D341Med (cell line): ENCODE results near the gene TXNDC11.
"Not testable (repeated sequence)": the region's sequence is repeated elsewhere in the genome, so short reads cannot be mapped to it uniquely, and the experiment has no call there.

Source experiments
- DNase-seq: peaks from one replicate; pipeline ENCODE4 v3.0.0; 2012; ENCODE audit warnings: low spot score

Gene TXNDC11, protein sequence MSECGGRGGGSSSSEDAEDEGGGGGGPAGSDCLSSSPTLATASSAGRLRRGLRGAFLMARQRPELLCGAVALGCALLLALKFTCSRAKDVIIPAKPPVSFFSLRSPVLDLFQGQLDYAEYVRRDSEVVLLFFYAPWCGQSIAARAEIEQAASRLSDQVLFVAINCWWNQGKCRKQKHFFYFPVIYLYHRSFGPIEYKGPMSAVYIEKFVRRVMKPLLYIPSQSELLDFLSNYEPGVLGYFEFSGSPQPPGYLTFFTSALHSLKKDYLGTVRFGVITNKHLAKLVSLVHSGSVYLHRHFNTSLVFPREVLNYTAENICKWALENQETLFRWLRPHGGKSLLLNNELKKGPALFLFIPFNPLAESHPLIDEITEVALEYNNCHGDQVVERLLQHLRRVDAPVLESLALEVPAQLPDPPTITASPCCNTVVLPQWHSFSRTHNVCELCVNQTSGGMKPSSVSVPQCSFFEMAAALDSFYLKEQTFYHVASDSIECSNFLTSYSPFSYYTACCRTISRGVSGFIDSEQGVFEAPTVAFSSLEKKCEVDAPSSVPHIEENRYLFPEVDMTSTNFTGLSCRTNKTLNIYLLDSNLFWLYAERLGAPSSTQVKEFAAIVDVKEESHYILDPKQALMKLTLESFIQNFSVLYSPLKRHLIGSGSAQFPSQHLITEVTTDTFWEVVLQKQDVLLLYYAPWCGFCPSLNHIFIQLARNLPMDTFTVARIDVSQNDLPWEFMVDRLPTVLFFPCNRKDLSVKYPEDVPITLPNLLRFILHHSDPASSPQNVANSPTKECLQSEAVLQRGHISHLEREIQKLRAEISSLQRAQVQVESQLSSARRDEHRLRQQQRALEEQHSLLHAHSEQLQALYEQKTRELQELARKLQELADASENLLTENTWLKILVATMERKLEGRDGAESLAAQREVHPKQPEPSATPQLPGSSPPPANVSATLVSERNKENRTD

DNA sequence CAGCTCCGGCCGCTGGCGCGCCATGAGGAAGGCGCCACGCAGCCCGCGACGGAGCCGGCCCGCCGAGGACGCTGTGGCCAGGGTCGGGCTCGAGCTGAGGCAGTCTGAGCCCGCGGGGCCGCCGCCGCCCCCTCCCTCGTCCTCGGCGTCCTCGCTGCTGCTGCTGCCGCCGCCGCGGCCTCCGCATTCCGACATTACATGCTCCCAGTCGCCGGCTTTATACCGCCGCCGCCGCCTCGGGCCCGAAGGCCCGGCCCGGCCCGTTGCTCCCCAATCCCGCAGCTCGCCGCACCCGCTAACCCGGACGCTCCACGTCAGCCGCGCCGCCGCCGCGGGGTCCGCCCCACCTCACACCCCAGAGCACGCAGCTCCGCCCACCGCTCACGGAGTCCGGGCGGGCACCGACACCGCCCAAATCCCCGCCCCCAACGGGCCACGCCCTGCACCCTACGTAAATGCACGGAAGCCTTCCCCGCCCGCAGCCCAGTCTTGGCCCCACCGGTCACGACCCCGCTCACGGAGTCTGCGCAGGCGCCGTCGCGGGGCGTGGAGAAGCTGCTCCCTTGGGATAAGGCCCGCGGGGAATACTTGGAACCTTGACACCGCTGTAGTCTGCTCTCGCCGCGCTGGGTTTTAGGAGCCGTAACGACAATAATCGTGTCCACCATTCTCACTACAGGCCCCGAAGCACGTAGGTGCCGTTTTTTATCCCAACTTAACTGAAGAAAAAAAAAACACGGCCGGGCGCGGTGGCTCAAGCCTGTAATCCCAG is at the start of gene TXNDC11:
TXNDC11 (minus strand) TSS at position 322 of the 772 bp plus-strand sequence; CDS start at position 195, 127 bp downstream.
- peak; percentile 98 for DNase-seq

DNA sequence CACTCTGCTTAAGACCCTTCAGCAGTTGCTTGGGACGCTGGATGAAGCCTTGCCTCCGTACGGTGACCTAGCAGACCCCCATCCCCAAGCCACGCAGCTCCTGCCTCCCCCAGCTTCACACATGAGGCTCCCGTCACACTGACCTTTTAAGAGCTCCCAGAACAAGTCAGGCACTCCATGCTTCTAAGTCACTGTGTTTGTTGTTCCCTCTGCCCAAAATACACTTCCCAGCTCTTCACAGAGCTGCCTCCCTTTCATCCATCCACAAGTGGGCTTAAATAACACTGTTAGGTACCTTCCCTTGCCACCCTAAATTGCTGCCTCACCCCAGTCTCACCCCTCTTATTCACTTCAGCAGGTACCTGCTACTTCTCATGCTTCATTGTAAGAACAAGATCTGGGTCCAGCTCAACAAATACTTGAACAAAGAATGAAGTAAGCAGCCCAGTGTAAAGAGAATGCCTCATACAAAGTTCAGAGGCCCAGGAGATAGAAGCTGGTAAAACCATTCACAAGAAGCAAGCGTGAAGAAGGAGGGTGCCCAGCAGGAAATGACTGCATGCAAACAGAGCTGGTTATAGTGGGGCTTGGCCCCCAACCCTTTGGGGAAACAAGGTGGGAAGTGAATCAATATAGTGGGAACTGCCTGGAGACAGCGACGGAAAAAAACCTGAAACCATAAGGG is 48.6 kb upstream of the TXNDC11 start:
- DNase-seq: no peak

DNA sequence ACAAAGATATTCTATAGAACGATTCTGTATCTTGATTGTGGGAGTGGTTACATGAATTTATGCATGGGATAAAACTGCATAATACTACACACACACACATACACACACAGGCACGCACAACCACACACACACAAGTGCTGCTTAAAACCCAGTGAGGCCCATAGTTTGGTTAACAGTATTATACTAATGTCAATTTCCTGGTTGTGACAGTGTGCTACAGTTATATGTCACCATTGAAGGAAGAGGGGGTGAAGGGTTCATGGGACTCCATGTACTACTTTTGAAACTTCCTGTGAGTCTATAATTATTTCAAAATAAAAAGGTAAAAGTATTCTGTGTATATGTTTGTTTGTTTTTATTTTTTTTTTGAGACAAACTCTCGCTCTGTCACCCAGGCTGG is 46.3 kb upstream of the TXNDC11 start:
- no peak for DNase-seq

GRCh38 chr16:11784980-11785599 is 42.4 kb upstream of the TXNDC11 start:
- not testable (repeated sequence) for DNase-seq

GRCh38 chr16:11784381-11784780 is 41.7 kb upstream of the TXNDC11 start:
- DNase-seq: not testable (repeated sequence)

GRCh38 chr16:11784038-11784369 is 41.3 kb upstream of the TXNDC11 start:
- DNase-seq: no peak

DNA sequence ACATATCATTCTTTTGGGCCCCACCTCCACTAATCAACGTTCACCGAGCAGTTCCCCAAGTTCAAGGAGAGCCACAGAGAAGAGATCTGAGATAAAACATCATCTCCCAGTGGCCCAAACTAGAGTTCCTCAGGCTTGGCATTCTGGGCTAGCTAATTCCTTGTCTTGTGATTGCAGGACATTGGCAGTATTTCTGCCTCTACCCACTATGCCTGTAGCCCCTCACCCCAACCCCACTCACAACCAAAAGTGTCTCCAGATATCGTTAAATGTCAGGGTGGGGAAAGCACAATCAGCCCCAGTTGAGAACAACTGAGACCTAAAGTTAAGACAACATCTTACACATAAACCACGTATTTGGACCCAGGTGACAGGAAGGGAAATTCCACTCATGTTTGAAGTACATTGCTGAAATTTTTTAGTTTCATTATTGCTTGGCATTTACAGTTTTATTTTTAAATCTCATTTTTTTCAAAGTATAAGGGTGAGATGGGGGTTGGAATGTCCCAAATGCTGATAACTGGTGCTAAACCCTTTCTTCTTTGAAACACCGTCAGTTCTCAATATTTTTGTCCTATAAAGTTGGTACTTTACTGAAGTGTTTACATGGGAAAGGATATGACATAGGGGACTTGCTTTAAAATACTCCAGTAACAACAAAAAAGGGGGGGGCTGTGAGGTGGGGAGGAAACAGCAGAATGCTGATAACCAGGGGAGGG is 40.8 kb upstream of the TXNDC11 start:
- DNase-seq: no peak

DNA sequence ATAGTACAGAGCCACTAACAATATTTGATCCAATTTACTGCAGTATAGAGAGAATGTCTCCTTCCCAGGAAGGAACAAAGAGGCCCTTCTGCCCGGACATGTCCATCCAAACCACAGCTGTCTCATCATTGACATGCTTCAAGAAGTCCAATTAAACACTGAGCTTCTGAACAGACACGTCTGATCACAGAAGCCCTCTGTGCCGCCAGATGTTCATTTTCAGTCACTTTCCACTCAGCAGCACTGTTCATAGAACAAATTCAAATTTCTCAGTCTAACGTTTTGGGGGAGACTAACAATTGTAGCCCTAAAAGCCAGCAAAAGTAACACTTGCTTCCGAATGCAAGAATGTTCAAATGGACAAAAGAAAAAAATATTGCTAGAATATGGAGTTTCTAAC is 39.1 kb upstream of the TXNDC11 start:
- DNase-seq: no peak

GRCh38 chr16:11780991-11781680 is 38.5 kb upstream of the TXNDC11 start:
- DNase-seq: peak; percentile 37

GRCh38 chr16:11779074-11779473 is 36.4 kb upstream of the TXNDC11 start:
- DNase-seq: no peak

DNA sequence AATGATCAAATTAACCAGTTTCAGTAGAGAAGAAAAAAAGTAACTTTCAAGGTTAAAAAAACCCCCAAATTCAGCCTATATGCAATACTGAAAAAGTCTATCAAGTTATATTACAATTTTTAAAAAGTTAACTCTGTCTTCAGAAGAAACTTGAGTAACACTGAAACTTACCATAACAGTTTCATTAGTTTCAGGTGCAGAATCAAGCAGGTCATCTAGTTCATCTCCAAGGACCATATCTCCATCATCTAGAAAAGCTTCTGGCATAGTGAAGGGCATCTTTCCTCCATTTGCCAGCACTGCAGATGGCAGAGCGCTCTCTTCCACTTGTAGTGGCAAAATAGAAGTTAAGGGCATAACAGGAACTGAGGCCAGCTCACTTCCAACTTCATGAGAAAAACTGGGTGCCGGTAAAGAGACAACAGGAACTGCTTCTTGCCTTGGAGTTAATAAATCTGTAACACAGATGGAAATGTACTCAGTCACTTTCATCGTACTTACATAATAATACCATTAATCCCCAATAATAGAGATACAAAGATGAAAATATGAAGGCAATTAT is 31.5 kb upstream of the TXNDC11 start:
- DNase-seq: no peak

- no peak for DNase-seq
Measured at GRCh38 chr16:11768849-11769248, 26.2 kb upstream of the TXNDC11 start.

- no peak for DNase-seq
Measured at GRCh38 chr16:11762431-11762830, 19.8 kb upstream of the TXNDC11 start.

- DNase-seq: no peak
Measured at GRCh38 chr16:11759997-11760396, 17.3 kb upstream of the TXNDC11 start.

DNA sequence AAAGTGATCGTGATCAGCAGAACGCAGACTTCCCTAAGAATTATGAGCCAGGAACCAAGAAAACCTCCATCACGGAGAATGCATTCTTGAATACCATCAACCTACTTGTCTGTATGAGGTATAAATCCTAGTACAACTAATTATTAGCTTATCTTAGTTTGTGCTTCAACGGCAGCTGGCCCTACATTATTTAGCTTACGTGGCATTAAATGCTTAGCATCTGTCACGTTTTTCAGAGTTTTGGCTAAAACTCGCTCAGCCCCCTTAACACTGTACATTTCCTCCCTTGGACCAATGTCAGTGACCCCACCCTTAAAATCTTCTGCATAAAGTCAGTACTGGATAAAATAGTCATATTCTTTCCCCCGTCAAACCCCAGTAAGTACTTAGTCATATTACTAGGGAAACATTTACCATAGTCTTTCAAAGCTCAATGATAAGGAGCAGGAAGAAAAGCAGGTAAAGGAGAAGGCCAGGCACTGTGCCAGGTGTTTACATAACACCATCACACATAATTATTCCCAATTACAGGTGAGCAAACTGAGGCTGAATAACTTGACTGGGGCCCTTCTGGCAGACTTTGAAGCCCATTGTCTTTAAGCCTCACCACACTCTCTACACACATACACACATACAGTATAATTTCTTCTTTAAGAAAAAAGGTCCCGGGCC is 16.6 kb upstream of the TXNDC11 start:
- peak; percentile 48 for DNase-seq

DNA sequence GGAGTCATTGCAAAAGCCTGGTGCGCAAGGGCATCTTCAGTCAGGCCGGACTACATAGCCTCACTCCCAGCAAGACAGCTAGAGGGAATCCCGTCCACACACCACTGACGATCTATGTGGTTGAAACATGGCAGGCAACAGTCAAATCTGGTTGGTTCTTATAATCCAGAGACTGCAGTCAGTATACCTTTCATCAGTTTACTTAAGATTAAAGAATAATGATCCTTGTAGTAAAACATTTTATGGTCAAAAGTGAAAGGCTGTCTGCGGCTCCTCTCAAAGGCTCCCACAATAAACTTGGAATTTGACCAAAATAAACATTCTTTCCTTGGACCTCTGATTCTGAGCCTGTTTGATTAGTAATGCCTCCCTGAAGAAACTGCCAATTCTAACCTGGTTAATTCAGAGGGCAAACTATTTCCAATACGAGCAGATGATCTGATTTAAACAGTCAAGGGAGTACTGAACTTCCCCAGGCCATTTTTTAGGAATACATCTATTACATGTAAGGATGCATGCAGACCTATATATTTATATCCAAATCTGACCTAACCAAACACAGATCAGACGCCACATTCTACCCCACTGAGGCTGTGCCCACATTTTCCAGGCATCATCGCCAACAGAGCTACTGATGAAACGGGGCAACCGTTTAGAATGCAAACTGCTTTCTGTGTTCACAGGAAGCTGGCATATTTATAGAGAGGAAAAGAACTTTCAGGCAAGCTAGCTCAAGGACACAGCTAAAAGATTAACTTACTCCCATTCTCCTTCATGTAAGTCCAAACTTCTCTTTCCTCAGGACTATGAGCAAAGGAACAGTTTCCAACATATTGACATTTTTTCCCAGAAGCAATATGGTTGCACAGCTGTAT is 15.3 kb upstream of the TXNDC11 start:
- DNase-seq: no peak

DNA sequence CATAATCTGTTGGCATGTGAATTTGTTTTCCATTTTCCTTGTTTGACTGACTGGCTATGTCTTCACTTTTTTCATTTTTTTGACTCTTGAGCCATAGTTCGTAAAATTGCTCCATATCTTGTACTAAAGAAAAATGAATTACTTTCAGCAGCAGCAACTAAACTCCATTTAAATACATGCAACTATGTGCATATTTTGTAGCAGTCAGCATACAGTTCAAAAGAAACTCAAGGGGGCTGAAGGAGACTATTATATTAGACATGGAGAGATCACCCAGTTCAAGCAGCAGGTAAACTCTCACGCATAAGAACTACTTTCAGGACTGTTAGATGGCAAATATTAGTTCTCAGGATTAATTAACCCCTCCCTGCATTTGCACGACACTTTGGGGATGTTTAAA is 13.6 kb upstream of the TXNDC11 start:
- no peak for DNase-seq
